PC-3 (cell line): ENCODE measurements around the gene MLANA.

Source experiments
- EZH2 ChIP-seq: fragments of 300-600 bp; sonication (generic); IDR thresholded peaks from one replicate; pipeline ENCODE4 v1.6.1; 2017; ENCODE audit warnings: antibody characterized with exemption, mild to moderate bottlenecking, low read length; ENCODE audit not compliant: unreplicated experiment
- TF ChIP-seq, protein P1 (sequence below): fragments of 300-600 bp; sonication (generic); conservative IDR thresholded peaks from 2 replicates; pipeline ENCODE4 v1.5.1; 2017; ENCODE audit warnings: antibody characterized with exemption, low read depth, mild to moderate bottlenecking, low read length

DNA sequence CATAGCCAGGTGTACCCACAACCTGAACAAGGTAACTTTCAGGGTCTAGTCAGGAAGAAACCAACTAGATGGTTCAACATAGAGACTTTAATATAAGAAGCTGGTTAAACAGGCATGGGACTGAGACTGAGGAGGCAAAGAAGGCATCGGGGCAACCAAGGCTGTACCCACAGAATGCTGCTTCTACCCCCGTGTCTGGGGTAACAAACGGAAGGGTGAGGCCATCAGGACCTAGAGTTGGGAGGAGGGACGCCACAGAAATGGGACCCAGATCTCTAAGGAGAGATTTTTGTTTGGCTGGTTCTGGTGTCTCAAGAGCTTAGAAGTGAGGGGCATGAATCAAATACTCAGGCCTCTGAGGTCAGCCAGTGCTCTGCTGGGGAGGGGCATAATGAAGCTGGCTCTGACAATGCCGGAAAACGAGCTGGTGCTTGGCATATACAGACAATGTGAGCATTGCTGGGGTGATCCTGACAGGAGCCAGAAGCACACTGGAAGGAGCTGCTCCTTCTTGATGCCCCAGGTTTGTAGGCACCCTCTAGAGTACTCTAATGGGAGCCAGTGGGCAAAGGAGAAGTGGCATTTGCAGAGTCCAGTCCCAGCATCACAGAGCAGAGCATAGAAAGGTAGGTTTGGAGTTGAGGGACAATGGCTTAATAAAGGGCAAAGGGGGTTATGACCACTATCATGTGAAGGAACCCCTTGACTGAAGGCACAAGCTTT, 3.7 kb downstream of the MLANA start:
- TF ChIP-seq, protein P1, sequence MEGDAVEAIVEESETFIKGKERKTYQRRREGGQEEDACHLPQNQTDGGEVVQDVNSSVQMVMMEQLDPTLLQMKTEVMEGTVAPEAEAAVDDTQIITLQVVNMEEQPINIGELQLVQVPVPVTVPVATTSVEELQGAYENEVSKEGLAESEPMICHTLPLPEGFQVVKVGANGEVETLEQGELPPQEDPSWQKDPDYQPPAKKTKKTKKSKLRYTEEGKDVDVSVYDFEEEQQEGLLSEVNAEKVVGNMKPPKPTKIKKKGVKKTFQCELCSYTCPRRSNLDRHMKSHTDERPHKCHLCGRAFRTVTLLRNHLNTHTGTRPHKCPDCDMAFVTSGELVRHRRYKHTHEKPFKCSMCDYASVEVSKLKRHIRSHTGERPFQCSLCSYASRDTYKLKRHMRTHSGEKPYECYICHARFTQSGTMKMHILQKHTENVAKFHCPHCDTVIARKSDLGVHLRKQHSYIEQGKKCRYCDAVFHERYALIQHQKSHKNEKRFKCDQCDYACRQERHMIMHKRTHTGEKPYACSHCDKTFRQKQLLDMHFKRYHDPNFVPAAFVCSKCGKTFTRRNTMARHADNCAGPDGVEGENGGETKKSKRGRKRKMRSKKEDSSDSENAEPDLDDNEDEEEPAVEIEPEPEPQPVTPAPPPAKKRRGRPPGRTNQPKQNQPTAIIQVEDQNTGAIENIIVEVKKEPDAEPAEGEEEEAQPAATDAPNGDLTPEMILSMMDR, result no peak
- TF ChIP-seq EZH2, result no peak
